KBM-7 (cell line): Measurements from ENCODE around the gene INF2.
A peak's percentile ranks its signal among the peaks of the same experiment; 100 is the strongest.
"Not testable (repeated sequence)": the region's sequence is repeated elsewhere in the genome, so short reads cannot be mapped to it uniquely, and the experiment has no call there.

ENCODE experiments used
- DNase-seq: peaks from one replicate; pipeline ENCODE4 v3.0.0-alpha.2; 2015
- in situ Hi-C: fragments of 300-500 bp; cut with MboI; formaldehyde crosslinking; loops from 2 replicates; pipeline ENCODE4 v1.14.3; 2020; ENCODE audit warnings: low sequenced_read_pairs, low pct_unique_long_range_greater_than_20kb, mixed read lengths

The INF2 gene

GRCh38 chr14:104656014-104656714, 33.3 kb upstream of the INF2 start:
- DNase-seq: no peak

DNA sequence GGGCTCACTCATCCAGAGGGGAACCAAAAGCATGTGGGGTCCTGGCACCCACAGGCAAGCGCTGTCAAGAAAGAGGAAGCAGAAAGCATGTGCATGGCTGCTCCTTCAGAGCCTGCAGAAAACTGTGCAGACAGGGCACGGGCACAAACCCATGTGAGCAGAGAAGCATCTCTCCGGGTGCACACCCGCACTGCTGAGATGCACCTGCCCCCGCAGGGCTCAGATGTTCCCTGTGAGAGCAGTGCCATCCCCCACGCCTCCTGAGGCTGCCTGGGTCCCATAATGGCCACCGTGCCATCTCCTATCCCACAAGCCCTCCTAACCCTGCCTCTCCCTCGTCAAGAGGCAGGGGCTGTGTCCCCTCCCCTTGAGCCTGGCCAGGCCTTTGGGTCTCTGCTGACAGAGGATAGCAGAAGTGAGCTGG, 32.3 kb upstream of the INF2 start:
- in situ Hi-C loops: no loop called here

More at GRCh38 chr14:104656014-104656714, 33.3 kb upstream of the INF2 start:
- in situ Hi-C loops: no loop called here

GRCh38 chr14:104657563-104658324, 31.7 kb upstream of the INF2 start:
- peak; percentile 96 for DNase-seq

More for the DNA sequence above, 32.3 kb upstream of the INF2 start:
- peak; percentile 80 for DNase-seq

DNA sequence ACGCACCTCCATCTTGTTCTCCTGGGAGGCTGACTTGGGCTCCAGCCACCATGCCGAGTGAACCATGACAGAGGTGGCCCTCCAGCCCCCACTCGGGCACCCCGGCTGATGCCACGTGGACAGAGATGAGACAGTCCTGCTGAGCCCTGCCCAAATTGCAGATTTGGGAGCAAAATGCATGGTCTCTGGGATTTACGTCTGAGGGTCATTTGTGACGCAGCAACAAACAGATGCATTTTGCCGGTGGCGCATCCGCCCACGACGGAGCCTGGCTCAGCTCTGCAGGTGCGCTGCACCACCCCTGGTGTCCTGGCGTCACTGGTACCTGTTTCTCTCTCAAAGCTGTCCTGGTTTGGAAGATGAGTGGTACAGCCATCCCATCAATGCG, 31.1 kb upstream of the INF2 start:
- in situ Hi-C loops: no loop called here
- DNase-seq: no peak

More at GRCh38 chr14:104657563-104658324, 31.7 kb upstream of the INF2 start:
- in situ Hi-C loops: no loop called here

DNA sequence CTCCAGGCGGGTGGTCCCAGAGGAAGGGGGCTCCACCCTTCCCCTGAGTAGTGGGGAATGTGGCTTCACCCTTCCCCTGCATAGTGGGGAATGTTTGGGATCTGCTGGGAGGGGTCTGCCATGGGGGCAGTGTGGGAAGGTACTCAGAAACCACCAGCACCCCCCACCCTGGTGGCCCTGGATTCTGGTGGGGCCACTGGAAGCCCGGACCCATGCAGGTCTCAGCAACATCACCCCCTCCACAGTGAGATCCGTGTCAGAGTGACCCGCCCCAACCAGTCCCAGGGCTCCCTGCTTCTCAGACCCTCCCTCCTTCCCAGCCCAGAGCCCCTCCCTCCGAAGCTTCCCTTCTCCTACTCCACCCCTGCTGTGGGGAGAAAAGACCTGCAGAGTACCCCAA, 30.3 kb upstream of the INF2 start:
- in situ Hi-C loops: no loop called here
- no peak for DNase-seq

DNA sequence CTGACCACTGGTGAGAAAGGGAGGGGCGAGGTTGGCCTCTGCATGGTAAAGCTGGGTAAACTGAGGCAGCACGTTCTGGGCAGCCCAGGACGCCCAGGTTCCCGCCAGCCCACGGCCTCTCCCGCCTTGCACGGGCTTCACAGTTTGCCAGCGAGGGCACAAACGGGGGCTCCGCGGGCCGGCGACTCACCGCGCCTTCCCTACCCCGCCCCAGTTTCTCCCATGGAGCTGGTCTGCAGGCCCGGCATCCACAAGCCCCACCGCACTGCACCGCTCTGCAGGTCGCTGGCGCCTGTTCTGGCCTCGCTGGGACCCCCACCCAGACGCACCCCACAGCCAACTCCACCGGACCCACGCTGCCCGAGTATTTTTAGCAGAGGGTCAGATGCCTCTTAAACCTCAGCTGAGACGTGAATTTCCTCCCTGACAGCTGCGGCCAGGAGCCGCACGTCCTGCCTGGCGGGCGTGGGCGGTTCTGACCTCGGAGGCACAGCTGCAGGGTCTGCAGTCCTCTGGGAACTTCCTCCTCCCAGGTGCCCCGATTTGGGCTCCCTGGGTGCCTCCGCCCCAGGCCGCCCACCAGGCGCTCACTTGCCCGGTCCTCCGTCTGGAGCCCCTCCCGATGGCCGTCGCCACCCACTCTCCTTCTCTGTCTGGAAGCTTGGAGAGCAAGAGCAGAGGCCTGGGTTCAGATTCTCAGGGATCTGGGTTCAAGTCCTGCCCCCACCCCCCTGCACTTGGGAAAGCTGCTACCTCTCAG, 29.5 kb upstream of the INF2 start:
- in situ Hi-C loops: no loop called here
- peak; percentile 62 for DNase-seq

DNA sequence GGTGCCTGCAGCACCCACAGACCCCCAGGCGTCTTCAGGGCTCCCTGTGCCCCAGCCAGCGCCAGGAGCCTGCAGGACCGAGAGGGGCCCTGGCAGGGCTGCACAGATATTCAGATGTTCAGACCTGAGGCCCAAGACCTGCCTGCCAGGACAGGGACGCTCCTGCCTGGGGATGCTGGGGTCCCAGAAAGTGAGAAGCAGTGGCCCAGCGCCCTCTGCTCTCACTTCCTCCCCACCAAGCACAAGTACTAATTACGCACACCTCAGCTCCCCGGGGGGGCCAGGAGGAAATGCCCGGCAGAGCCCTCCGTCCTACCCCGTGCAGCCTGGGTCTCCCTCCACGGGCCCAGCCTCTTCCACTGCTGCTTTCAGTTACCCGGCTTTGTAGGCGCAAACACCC, 28.8 kb upstream of the INF2 start:
- in situ Hi-C loops: no loop called here
- DNase-seq: no peak

DNA sequence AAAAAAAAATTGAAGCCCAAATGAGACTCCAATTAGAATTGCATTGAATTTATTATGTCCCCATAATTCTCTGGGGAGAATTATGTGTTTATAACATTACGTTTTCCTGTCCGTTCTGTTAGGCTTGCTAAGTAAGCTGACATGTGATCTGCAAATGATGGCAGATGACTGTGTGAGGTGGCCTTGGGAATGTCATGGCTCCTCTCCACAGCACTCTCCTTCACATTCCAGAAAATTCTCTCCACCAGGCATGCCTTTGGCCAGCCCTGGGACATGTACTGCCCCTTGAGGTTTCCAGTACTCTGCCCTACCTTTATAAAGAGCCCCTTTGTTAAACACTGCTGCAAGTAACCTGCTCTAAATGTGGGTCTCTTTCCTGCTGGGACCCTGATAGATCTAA, 28.3 kb upstream of the INF2 start:
- in situ Hi-C loops: no loop called here
- DNase-seq: no peak

DNA sequence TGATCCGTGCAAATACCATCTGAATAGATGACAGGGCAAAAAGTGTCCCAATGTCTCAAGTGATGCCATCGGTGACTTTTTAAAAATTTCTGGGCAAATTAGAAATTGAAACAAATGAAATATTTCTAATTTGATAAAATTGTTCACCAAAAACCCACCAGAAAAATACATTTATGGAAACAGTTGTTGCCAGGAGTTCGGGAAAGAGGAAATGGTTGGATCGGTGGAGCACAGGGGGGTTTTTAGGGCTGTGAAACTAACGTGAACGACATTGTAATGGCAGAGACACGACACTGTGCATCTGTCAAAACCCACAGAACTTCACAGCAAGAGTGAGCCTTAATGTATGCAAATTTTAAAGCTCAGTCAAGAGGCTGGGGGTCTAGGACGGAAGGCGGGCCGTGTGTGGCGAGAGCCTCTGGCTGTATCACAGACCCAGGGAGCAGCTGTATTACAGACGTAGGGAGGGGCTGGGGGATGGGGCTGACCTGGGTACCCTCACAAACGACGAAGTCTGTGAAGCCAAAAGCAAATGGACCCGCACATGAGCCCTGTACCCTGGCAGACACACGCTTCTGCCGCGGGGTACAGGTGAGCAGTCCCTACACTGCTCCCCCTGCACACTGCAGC, 27.8 kb upstream of the INF2 start:
- DNase-seq, in situ Hi-C loops: not testable (repeated sequence)

- DNase-seq, in situ Hi-C loops: not testable (repeated sequence)
Measured at GRCh38 chr14:104662472-104662871, 26.9 kb upstream of the INF2 start.

DNA sequence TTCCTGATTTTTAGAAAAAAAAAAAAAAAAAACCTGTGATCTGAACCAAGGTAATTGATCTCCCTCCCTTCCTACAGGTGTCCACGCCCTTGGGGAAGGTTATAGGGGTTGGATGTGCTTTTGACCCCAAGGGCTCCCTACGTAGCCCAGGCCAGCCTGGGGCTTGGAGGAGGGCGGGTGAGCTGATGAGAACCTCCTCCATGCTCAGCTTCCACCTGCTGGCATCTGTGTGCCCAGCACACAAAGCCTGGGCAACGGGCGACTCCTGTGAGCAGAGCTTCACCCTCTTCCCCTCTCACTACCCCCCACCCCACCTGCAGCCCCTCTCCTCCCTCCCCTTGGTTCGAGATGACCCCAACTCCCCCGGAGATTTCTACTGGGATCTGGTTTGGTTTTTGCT, 25.3 kb upstream of the INF2 start:
- in situ Hi-C loops: no loop called here
- no peak for DNase-seq

DNA sequence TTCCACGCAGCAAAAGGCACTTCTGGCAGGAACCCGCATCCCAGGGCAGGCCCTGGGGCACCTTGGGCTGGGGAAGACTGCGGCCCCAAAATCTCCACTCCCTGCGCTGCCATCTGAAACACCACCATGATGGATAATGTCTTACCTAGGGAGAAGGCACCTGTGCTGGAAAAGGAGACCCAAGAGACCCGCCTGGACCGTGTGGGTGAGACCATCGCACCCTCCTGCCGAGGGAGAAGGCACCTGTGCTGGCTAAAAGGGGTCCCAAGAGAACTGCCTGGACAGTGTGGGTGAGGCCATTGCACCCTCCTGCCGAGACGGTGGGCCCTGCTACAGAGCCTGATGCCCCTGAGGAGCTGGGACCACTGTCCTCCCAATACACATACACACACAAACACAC, 24.8 kb upstream of the INF2 start:
- no peak for DNase-seq
- in situ Hi-C loops: no loop called here

- DNase-seq: no peak
- in situ Hi-C loops: no loop called here
Measured at GRCh38 chr14:104665114-104665656, 24.2 kb upstream of the INF2 start.

- no peak for DNase-seq
- in situ Hi-C loops: no loop called here
Measured at GRCh38 chr14:104665657-104666522, 23.5 kb upstream of the INF2 start.

DNA sequence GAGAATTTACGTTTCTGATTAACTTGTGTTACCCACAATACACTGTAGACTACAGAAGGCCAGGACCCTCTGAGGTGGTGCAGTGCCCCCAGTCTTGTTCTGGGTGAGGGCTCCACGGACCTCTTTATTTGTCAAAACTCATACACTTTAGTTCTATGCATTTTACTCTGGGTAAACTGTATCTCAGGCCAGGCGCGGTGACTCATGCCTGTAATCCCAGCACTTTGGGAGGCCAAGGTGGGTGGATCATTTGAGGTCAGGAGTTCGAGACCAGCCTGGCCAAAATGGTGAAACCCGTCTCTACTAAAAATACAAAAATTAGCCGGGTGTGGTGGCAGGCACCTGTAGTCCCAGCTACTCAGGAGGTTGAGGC, 22.9 kb upstream of the INF2 start:
- DNase-seq, in situ Hi-C loops: not testable (repeated sequence)

- in situ Hi-C loops: no loop called here
- no peak for DNase-seq
Measured at GRCh38 chr14:104666981-104667380, 22.4 kb upstream of the INF2 start.

DNA sequence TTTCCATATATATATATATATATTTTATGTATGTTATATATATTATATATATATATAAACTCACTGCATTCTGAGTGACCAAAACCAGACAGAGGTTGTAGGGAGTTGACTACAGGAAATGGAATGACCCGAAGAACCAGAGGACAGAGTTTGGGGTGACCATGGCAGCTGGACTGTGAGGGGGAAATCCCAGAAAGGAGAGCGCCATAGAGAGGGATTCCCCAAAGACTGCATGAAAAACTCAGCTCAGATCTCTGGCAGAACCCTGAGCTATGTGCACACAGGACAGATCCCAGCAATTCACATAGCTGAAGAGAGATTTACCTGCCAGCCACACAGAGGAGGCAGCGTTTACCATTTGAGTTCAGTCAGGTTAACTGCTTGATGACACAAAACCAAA, 19.7 kb upstream of the INF2 start:
- no peak for DNase-seq
- in situ Hi-C loops: no loop called here

DNA sequence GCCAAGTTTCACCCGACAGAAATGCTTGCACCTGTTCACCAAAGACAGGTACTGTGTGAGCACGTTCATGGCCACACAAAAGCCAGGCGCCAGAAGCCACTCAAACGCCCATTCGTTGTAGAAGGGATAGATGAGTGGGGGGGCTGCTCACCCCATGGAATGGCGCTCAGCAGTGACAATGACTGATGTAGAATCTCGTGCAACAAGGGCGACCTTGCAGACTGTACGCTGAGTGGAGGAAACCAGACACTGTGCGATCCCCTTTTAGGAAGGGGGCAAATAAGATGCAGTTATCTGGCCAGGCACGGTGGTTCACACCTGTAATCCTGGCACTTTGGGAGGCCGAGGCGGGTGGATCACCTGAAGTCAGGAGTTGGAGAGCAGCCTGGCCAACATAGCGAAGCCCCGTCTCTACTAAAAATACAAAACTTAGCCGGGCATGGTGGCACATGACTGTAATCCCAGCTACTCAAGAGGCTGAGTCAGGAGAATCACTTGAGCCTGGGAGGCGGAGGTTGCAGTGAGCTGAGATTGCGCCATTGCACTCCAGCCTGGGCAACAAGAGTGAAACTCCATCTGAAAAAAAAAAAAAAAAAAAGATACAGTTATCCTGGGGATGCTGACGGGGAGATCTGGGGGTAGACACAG, 18.0 kb upstream of the INF2 start:
- in situ Hi-C loops, DNase-seq: not testable (repeated sequence)
